IMR-90 (cell line): ENCODE results near the gene TSPEAR. TPM values are rescaled to one million over a fixed set of nuclear protein-coding genes. Genes with fewer than 3 reads are reported as not detected.

Experiments
- ATAC-seq: fragments of 200-7000 bp; cut with Tn5 transposase; 2 replicates; pipeline ENCODE4 v1.9.1; 2020; ENCODE audit warnings: low read depth, mild to moderate bottlenecking, moderate library complexity
- BruUV-seq: library from RNA; stranded (reverse); fragments of 400-500 nt; replicated peaks from 2 replicates; lab custom pipeline; 2021; lab: Mats Ljungman, UMichigan
- CTCF ChIA-PET: fragments of 300-600 bp; formaldehyde crosslinking; extraction: SDS; loops from one replicate; lab custom pipeline; 2021; ENCODE audit warnings: antibody characterized with exemption; lab: Yijun Ruan, JAX
- POLR2A ChIA-PET: fragments of 300-600 bp; sonication (Branson Sonifier 250); formaldehyde crosslinking; loops from one replicate; lab custom pipeline; 2022; ENCODE audit warnings: antibody characterized with exemption; ENCODE audit not compliant: unreplicated experiment; lab: Charles Lee
- DNase-seq: peaks from one replicate; pipeline ENCODE4 v3.0.0; 2013
- H2AFZ ChIP-seq: replicated peaks from 2 replicates; pipeline ENCODE3; 2013; ENCODE audit warnings: low read length, mild to moderate bottlenecking; ENCODE audit not compliant: poor library complexity
- H2AK5ac ChIP-seq: 2 replicates; pipeline ENCODE4 v1.6.1; 2013; ENCODE audit warnings: low read depth, low read length, inconsistent platforms
- H2AK9ac ChIP-seq: replicated peaks from 2 replicates; pipeline ENCODE3; 2013; ENCODE audit warnings: mild to moderate bottlenecking, low read depth, low read length, moderate library complexity; ENCODE audit not compliant: poor library complexity
- H2BK120ac ChIP-seq: 2 replicates; pipeline ENCODE4 v1.6.1; 2013; ENCODE audit warnings: low read depth, low read length, inconsistent platforms
- H2BK15ac ChIP-seq: 3 replicates; pipeline ENCODE4 v1.6.1; 2013; ENCODE audit warnings: low read depth, low read length, inconsistent platforms
- H2BK20ac ChIP-seq: 2 replicates; pipeline ENCODE4 v1.6.1; 2013; ENCODE audit warnings: low read depth, mild to moderate bottlenecking, inconsistent platforms, low read length, moderate library complexity
- H2BK5ac ChIP-seq: 2 replicates; pipeline ENCODE4 v1.6.1; 2013; ENCODE audit warnings: mild to moderate bottlenecking, low read depth, low read length, inconsistent platforms; ENCODE audit not compliant: poor library complexity, severe bottlenecking
- H3K14ac ChIP-seq: replicated peaks from 2 replicates; pipeline ENCODE4 v1.6.1; 2013; ENCODE audit warnings: low read depth, low read length, inconsistent platforms
- H3K18ac ChIP-seq: 2 replicates; pipeline ENCODE4 v1.6.1; 2013; ENCODE audit warnings: low read depth, low read length, control low read depth
- H3K23ac ChIP-seq: 2 replicates; pipeline ENCODE4 v1.6.1; 2013; ENCODE audit warnings: low read depth, low read length, inconsistent platforms
- H3K27ac ChIP-seq: 2 replicates; pipeline ENCODE4 v1.5.1; 2013; ENCODE audit warnings: mild to moderate bottlenecking, control low read depth, low read length; ENCODE audit not compliant: insufficient read depth
- H3K27me3 ChIP-seq: 2 replicates; pipeline ENCODE4 v1.6.1; 2013; ENCODE audit warnings: low read length; ENCODE audit not compliant: control insufficient read depth, insufficient read depth
- H3K36me3 ChIP-seq: 2 replicates; pipeline ENCODE4 v1.6.1; 2013; ENCODE audit warnings: low read length, mixed read lengths; ENCODE audit not compliant: control insufficient read depth, insufficient read depth
- H3K4ac ChIP-seq: 2 replicates; pipeline ENCODE4 v1.6.1; 2013; ENCODE audit warnings: low read depth, low read length, inconsistent platforms
- H3K4me1 ChIP-seq: 2 replicates; pipeline ENCODE4 v1.6.1; 2013; ENCODE audit warnings: low read length, mixed read lengths; ENCODE audit not compliant: control insufficient read depth, insufficient read depth
- H3K4me2 ChIP-seq: 2 replicates; pipeline ENCODE4 v1.6.1; 2013; ENCODE audit warnings: low read depth, mild to moderate bottlenecking, control low read depth, low read length, moderate library complexity
- H3K4me3 ChIP-seq: 2 replicates; pipeline ENCODE4 v1.5.1; 2013; ENCODE audit warnings: low read depth, mild to moderate bottlenecking, control low read depth, low read length, moderate library complexity; ENCODE audit not compliant: insufficient read depth
- H3K56ac ChIP-seq: 2 replicates; pipeline ENCODE4 v1.6.1; 2013; ENCODE audit warnings: low read length, inconsistent platforms; ENCODE audit not compliant: insufficient read depth; ENCODE audit errors: extremely low read depth
- H3K79me1 ChIP-seq, 2 experiments: 2 replicates each; pipeline ENCODE4 v1.6.1; 2013; ENCODE audit warnings: low read length in 2 of 2, inconsistent platforms in 1 of 2, low read depth in 1 of 2
- H3K9ac ChIP-seq: 2 replicates; pipeline ENCODE4 v1.6.1; 2013; ENCODE audit warnings: low read depth, low read length, control low read depth
- H3K9me1 ChIP-seq: 2 replicates; pipeline ENCODE4 v1.6.1; 2013; ENCODE audit warnings: low read length, inconsistent platforms; ENCODE audit not compliant: insufficient read depth
- H3K9me3 ChIP-seq: 2 replicates; pipeline ENCODE4 v1.6.1; 2013; ENCODE audit warnings: low read length; ENCODE audit not compliant: control insufficient read depth, insufficient read depth
- H4K20me1 ChIP-seq: 2 replicates; pipeline ENCODE4 v1.6.1; 2013; ENCODE audit warnings: low read length, inconsistent platforms; ENCODE audit not compliant: insufficient read depth
- H4K5ac ChIP-seq: 2 replicates; pipeline ENCODE4 v1.6.1; 2013; ENCODE audit warnings: mild to moderate bottlenecking, low read depth, low read length, control low read depth
- H4K8ac ChIP-seq, 2 experiments: 2 replicates each; pipeline ENCODE4 v1.6.1; 2013; ENCODE audit warnings: low read depth in 2 of 2, low read length in 2 of 2, control low read depth in 1 of 2, inconsistent platforms in 1 of 2
- H4K91ac ChIP-seq: 2 replicates; pipeline ENCODE4 v1.6.1; 2013; ENCODE audit warnings: low read depth, low read length, inconsistent platforms; ENCODE audit not compliant: insufficient read depth
- CHD1 ChIP-seq: IDR thresholded peaks from 2 replicates; pipeline ENCODE4 v1.6.1; 2012; ENCODE audit warnings: low read depth, low read length, improper control_type of control experiment
- MXI1 ChIP-seq: IDR thresholded peaks from 2 replicates; pipeline ENCODE4 v1.6.1; 2012; ENCODE audit warnings: low read depth, mild to moderate bottlenecking, low read length, moderate library complexity, borderline replicate concordance
- SMC3 ChIP-seq: fragments of 150-350 bp; IDR thresholded peaks from 2 replicates; pipeline ENCODE4 v1.6.1; 2016; ENCODE audit warnings: low read depth, mild to moderate bottlenecking, antibody characterized with exemption, low read length, moderate library complexity
- WGBS, 2 experiments: methylation state at CpG; one replicate each; pipeline versions ENCODE4 v1.1.5 to v1.1.7; 2013; ENCODE audit warnings: missing lambda C conversion rate in 2 of 2; ENCODE audit not compliant: insufficient read length in 1 of 2; ENCODE audit errors: extremely low coverage in 2 of 2; 5-methylcytosine and 5-hydroxymethylcytosine counted together
- dilution Hi-C: fragments of 300-500 bp; cut with HindIII; formaldehyde crosslinking; loops from one replicate; pipeline ENCODE4 v1.14.3; 2018; ENCODE audit warnings: low sequenced_read_pairs; ENCODE audit not compliant: unreplicated experiment
- in situ Hi-C: fragments of 300-500 bp; cut with MboI; formaldehyde crosslinking; loops from 3 replicates; pipeline ENCODE4 v1.14.3; 2019; ENCODE audit warnings: low sequenced_read_pairs, inconsistent platforms, mixed read lengths
- intact Hi-C: fragments of 100-400 bp; cut with micrococcal nuclease; formaldehyde crosslinking; loops from 2 replicates; pipeline ENCODE4 v1.10.0; 2022
- polyA plus RNA-seq, 3 experiments: library from polyadenylated mRNA; depleted of rRNA; stranded (reverse); fragments of >200 nt; gene quantifications; 2 replicates each; pipeline ENCODE4 v1.2.3, GENCODE V29; 2012; ENCODE audit warnings: low replicate concordance in 1 of 3
- total RNA-seq: library from RNA; depleted of rRNA; stranded (reverse); fragments of >200 nt; gene quantifications from 2 replicates; pipeline ENCODE4 v1.2.3, GENCODE V29; 2012
- TF ChIP-seq, protein P1 (sequence below): conservative IDR thresholded peaks from 2 replicates; pipeline ENCODE4 v1.5.1; 2012; ENCODE audit warnings: mild to moderate bottlenecking, low read depth, low read length, improper control_type of control experiment

Gene TSPEAR
- total and polyA plus RNA-seq, 2 of the 4 experiments (the other 2 are of a cell fraction): not detected

DNA sequence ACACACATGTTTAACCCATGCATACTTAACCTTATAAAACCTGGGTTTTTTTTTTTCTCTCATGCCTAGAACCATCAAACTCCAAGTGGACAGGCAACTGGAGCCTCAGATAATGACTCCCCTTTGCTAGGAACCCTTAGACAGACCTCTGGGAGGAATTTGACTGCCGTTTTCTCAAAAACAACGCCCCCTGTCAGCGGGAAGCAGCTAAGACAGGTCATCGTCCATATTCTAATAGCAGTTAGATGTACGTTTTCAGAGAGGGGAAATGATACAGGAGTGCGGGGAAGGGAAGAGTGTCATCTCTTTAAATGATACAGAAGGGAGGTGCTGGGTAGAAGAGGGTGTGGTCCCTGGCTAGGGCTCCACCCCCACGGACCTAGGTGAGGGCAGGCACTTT lies 221.4 kb downstream of the TSPEAR start:
- H2AK9ac ChIP-seq: no peak overlapping the region
- no peak overlapping the region for H4K91ac ChIP-seq
- in situ Hi-C loops (no loop called here), intact Hi-C loops (loop anchor here (10.0 kb wide), 1 partner anchor 155 kb away; the partner anchor contains the start of gene CFAP410), dilution Hi-C loops (no loop called here)
- H3K14ac ChIP-seq: no peak overlapping the region
- CTCF ChIA-PET: interaction anchor here (0.6 to 1.3 kb wide), 2 partner anchors 12 to 88 kb away, joined by 3 to 4 read pairs; no protein-coding TSS in a partner anchor
- H2BK120ac ChIP-seq: no peak overlapping the region
- WGBS, 2 experiments: no CpG with 5 or more reads among the region's 7 CpGs
- H2BK20ac ChIP-seq: no peak overlapping the region
- no peaks in the 10 kb centered on the region for H3K79me1 ChIP-seq
- H3K56ac ChIP-seq: no peak overlapping the region
- no peak overlapping the region for H3K4ac ChIP-seq
- H2AFZ ChIP-seq: no peak overlapping the region
- no peak overlapping the region for H4K5ac ChIP-seq
- H3K36me3 ChIP-seq: no peaks in the 10 kb centered on the region
- H3K9ac ChIP-seq: no peak overlapping the region
- POLR2A ChIA-PET: no interaction called here
- no peak overlapping the region for H3K4me2 ChIP-seq
- no peaks in the 10 kb centered on the region for H3K4me1 ChIP-seq
- H3K9me1 ChIP-seq: no peaks in the 10 kb centered on the region
- H3K27me3 ChIP-seq: peaks cover 2% of the 10 kb centered on the region; the same call in 1 of the 2 replicates
- no peak overlapping the region for H3K4me3 ChIP-seq
- no peak overlapping the region for H3K27ac ChIP-seq
- no peak overlapping the region for H3K18ac ChIP-seq
- ATAC-seq (no peak), DNase-seq (no peak)
- no peaks in the 10 kb centered on the region for H4K20me1 ChIP-seq
- BruUV-seq: no TSS peak
- H3K9me3 ChIP-seq: peaks cover 24% of the 10 kb centered on the region
- H3K23ac ChIP-seq: no peak overlapping the region
- H2BK5ac ChIP-seq: no peak overlapping the region
- TF ChIP-seq CHD1 (no peak), SMC3 (no peak), MXI1 (no peak)
- TF ChIP-seq, protein P1, sequence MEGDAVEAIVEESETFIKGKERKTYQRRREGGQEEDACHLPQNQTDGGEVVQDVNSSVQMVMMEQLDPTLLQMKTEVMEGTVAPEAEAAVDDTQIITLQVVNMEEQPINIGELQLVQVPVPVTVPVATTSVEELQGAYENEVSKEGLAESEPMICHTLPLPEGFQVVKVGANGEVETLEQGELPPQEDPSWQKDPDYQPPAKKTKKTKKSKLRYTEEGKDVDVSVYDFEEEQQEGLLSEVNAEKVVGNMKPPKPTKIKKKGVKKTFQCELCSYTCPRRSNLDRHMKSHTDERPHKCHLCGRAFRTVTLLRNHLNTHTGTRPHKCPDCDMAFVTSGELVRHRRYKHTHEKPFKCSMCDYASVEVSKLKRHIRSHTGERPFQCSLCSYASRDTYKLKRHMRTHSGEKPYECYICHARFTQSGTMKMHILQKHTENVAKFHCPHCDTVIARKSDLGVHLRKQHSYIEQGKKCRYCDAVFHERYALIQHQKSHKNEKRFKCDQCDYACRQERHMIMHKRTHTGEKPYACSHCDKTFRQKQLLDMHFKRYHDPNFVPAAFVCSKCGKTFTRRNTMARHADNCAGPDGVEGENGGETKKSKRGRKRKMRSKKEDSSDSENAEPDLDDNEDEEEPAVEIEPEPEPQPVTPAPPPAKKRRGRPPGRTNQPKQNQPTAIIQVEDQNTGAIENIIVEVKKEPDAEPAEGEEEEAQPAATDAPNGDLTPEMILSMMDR: no peak
- H4K8ac ChIP-seq: no peak overlapping the region
- no peak overlapping the region for H2AK5ac ChIP-seq
- no peak overlapping the region for H2BK15ac ChIP-seq
